Measurements from ENCODE around the gene SLC4A4.

DNA sequence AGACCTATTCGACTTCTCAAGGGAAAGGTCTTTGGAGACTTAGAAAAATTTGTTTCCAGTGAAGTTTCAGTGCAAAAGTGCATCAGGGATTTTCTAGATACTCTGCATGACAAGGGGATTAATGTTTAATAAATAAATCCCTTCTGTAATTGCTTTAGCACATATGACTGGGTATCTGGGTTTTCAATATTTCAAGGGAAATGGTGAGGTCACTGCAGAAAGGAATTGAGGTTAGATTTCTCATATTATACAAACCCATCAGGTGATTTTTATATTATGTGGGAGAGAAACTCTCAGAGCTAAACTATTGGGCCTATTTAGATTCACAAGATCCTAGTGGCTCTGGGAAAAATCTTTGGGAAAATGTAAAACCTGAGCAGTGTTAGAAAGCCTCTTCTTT lies 48.3 kb upstream of the SLC4A4 start:
- TF ChIP-seq POLR2A (IDR thresholded peaks at IDR 0.05; ENCODE audit: low read length), result no peak
- no peak for TF ChIP-seq GATA1 (IDR thresholded peaks at IDR 0.05; ENCODE audit: low read depth, low read length)

Data from erythroblast (primary cell).